SIG-M5 treated with dmso at 0.1 percent for 504 hours (cell line): ENCODE measurements around the gene NEK1.

Experiments used
- DNase-seq: peaks from one replicate; lab custom pipeline; 2025; ENCODE audit not compliant: unreplicated experiment; lab: John Stamatoyannopoulos, UW

NEK1 gene

GRCh38 chr4:169372791-169373190 is 239.6 kb downstream of the NEK1 start:
- no peak for DNase-seq

- DNase-seq: no peak
Observed at GRCh38 chr4:169369634-169370033, 242.7 kb downstream of the NEK1 start.

GRCh38 chr4:169367826-169368225 is 244.6 kb downstream of the NEK1 start:
- no peak for DNase-seq

- no peak for DNase-seq
Observed at GRCh38 chr4:169366821-169367220, 245.6 kb downstream of the NEK1 start.

- no peak for DNase-seq
Observed at GRCh38 chr4:169362607-169363006, 249.8 kb downstream of the NEK1 start.

- DNase-seq: no peak
Observed at GRCh38 chr4:169361756-169362155, 250.6 kb downstream of the NEK1 start.

- DNase-seq: no peak
Observed at GRCh38 chr4:169359961-169360360, 252.4 kb downstream of the NEK1 start.

- DNase-seq: no peak
Observed at GRCh38 chr4:169352360-169352759, 260.0 kb downstream of the NEK1 start.

GRCh38 chr4:169351872-169352271 is 260.5 kb downstream of the NEK1 start:
- no peak for DNase-seq

- no peak for DNase-seq
Observed at GRCh38 chr4:169348541-169348940, 263.8 kb downstream of the NEK1 start.

GRCh38 chr4:169346840-169347239 is 265.5 kb downstream of the NEK1 start:
- no peak for DNase-seq

GRCh38 chr4:169345316-169345721 is 267.1 kb downstream of the NEK1 start:
- DNase-seq: no peak
